Measurements from ENCODE around the gene CCDC112. TPM values are rescaled to one million over a fixed set of nuclear protein-coding genes. Genes with fewer than 3 reads are reported as not detected.

The CCDC112 gene
- total RNA-seq, 2 experiments from 2014 or later: 3.1 to 3.9 TPM

DNA sequence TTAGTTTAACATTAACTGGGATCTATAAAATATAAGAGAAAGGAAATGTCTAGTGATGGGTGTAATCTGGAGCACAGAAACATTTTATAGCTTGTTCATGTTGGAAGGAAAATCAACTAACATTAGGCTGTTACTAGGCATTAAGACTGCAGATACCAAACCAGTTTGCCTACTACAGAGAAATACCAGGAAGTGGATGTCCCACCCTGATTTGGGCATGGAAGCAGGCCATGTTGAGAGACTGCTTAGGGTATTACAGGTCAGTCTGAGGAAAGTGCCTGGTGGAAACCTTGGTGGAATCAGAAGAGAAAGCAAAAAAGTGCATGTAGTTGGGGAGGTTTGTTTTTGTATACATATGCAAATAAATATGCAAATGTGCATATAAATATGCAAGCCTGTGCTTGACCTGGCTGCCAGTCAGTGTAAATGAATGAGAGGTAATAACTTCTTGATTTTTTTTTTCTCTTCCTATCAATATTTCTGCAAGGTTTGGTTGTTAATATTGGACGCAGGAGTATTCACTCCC lies 9.6 kb upstream of the CCDC112 start:
- ChIA-PET CTCF (no interaction called here), POLR2A (interaction anchor here (2.4 kb wide), 1 partner anchor 10 kb away, joined by 8 read pairs; the partner anchor contains the start of gene CCDC112)
- no peak for ATAC-seq (ENCODE audit: poor library complexity)
- Mint-ChIP-seq H3K9me3 (no peaks in the 10 kb centered on the region), H3K27ac (no peak overlapping the region), H3K4me3 (no peak overlapping the region), H3K36me3 (ENCODE audit: low read depth) (no peaks in the 10 kb centered on the region), H3K4me1 (ENCODE audit: low read depth) (no peaks in the 10 kb centered on the region), H3K27me3 (peaks cover 54% of the 10 kb centered on the region)
- H3K27ac ChIP-seq (ENCODE audit: low read depth in 1 of 2, low read length in 2 of 2): no peak overlapping the region
- H3K4me1 ChIP-seq (ENCODE audit: insufficient read depth, low read length): no peaks in the 10 kb centered on the region
- H3K27me3 ChIP-seq (ENCODE audit: control insufficient read depth in 1 of 2, insufficient read depth in 2 of 2, low read length in 2 of 2): peaks cover 4 to 18% of the 10 kb centered on the region in 2 experiments
- DNase-seq: no peak
- TF ChIP-seq, protein P1, sequence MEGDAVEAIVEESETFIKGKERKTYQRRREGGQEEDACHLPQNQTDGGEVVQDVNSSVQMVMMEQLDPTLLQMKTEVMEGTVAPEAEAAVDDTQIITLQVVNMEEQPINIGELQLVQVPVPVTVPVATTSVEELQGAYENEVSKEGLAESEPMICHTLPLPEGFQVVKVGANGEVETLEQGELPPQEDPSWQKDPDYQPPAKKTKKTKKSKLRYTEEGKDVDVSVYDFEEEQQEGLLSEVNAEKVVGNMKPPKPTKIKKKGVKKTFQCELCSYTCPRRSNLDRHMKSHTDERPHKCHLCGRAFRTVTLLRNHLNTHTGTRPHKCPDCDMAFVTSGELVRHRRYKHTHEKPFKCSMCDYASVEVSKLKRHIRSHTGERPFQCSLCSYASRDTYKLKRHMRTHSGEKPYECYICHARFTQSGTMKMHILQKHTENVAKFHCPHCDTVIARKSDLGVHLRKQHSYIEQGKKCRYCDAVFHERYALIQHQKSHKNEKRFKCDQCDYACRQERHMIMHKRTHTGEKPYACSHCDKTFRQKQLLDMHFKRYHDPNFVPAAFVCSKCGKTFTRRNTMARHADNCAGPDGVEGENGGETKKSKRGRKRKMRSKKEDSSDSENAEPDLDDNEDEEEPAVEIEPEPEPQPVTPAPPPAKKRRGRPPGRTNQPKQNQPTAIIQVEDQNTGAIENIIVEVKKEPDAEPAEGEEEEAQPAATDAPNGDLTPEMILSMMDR (IDR thresholded peaks at IDR 0.05): no peak
- intact Hi-C loops (cut with DNase I, micrococcal nuclease): loop anchor here in 1 of 2 experiments (5.0 kb wide), 1 partner anchor 531 kb away; no protein-coding TSS in a partner anchor
- no peak overlapping the region for H3K4me3 ChIP-seq (ENCODE audit: low read length)
- H3K9me3 ChIP-seq (ENCODE audit: control insufficient read depth in 1 of 2, insufficient read depth in 1 of 2, low read length in 2 of 2): no peaks in the 10 kb centered on the region
- no peaks in the 10 kb centered on the region for H3K36me3 ChIP-seq (ENCODE audit: insufficient read depth, low read length)

DNA sequence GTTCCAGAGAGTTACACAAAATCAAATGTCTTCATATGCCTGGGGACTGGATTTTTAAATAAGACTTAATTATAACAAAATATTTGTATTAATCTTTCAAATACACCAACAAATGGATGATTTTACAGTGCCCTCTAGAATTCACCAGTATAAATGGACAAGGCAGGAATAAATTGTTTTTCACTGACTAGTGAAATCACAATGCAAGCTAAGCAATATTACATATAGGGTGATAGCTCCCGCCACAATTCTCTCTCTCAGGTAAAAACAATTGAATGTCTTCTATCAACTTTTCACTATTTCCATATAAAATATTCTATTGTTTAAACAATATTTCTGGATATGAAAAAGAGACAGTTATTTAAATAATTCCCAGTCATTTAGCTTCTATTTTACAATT lies 8.0 kb upstream of the CCDC112 start:
- ChIA-PET CTCF (interaction anchor here (1.0 kb wide), 1 partner anchor 270 kb away, joined by 3 read pairs; no protein-coding TSS in a partner anchor), POLR2A (interaction anchor here (0.9 to 2.4 kb wide), 2 partner anchors 8 to 240 kb away, joined by 4 to 8 read pairs; partner anchors contain the start of genes CCDC112 and FEM1C)
- ATAC-seq (ENCODE audit: poor library complexity) (no peak), DNase-seq (no peak)
- Mint-ChIP-seq H3K36me3 (ENCODE audit: low read depth) (no peaks in the 10 kb centered on the region), H3K27me3 (peaks cover 41% of the 10 kb centered on the region), H3K4me1 (ENCODE audit: low read depth) (no peaks in the 10 kb centered on the region), H3K4me3 (no peak overlapping the region), H3K9me3 (no peaks in the 10 kb centered on the region), H3K27ac (no peak overlapping the region)
- intact Hi-C loops (cut with DNase I, micrococcal nuclease): no loop called here
- Histone ChIP-seq H3K27me3 (ENCODE audit: control insufficient read depth in 1 of 2, insufficient read depth in 2 of 2, low read length in 2 of 2) (peaks cover 4 to 8% of the 10 kb centered on the region in 2 experiments), H3K4me3 (ENCODE audit: low read length) (no peak overlapping the region), H3K36me3 (ENCODE audit: insufficient read depth, low read length) (no peaks in the 10 kb centered on the region), H3K9me3 (ENCODE audit: control insufficient read depth in 1 of 2, insufficient read depth in 1 of 2, low read length in 2 of 2) (no peaks in the 10 kb centered on the region), H3K4me1 (ENCODE audit: insufficient read depth, low read length) (no peaks in the 10 kb centered on the region), H3K27ac (ENCODE audit: low read depth in 1 of 2, low read length in 2 of 2) (no peak overlapping the region)
- TF ChIP-seq, protein P1 (IDR thresholded peaks at IDR 0.05): no peak

DNA sequence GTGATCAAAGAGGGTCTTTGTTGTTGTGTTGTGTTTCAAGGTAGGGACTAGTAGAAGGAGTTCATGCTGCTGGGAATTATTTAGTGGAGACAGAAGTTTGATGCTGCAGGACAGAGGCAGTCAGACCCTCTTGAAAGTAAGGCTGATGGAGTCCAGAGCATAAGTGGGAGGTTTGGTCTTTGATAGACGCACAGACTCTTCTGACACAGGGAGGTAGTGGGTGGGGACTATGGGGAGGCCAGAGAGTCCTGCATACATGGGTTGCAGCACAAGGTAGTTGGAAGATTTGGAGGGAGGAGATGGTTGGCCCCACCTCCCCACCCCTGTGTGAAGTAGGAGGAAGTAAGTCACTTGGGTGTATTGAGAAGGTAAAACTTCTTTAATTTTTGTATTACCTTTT lies 2.4 kb upstream of the CCDC112 start:
- Mint-ChIP-seq H3K27ac (no peak overlapping the region), H3K9me3 (no peaks in the 10 kb centered on the region), H3K4me1 (ENCODE audit: low read depth) (peaks cover 11% of the 10 kb centered on the region), H3K36me3 (ENCODE audit: low read depth) (no peaks in the 10 kb centered on the region), H3K4me3 (no peak overlapping the region), H3K27me3 (peaks cover 10% of the 10 kb centered on the region)
- Histone ChIP-seq H3K27me3 (ENCODE audit: control insufficient read depth in 1 of 2, insufficient read depth in 2 of 2, low read length in 2 of 2) (peaks cover 0 to 3% of the 10 kb centered on the region in 2 experiments), H3K4me1 (ENCODE audit: insufficient read depth, low read length) (peaks cover 12% of the 10 kb centered on the region), H3K4me3 (ENCODE audit: low read length) (no peak overlapping the region), H3K27ac (ENCODE audit: low read depth in 1 of 2, low read length in 2 of 2) (no peak overlapping the region), H3K9me3 (ENCODE audit: control insufficient read depth in 1 of 2, insufficient read depth in 1 of 2, low read length in 2 of 2) (no peaks in the 10 kb centered on the region), H3K36me3 (ENCODE audit: insufficient read depth, low read length) (no peaks in the 10 kb centered on the region)
- ChIA-PET CTCF (no interaction called here), POLR2A (interaction anchor here (4.6 kb wide), 1 partner anchor 36 kb away, joined by 31 read pairs; the partner anchor contains the start of gene PGGT1B)
- TF ChIP-seq, protein P1 (IDR thresholded peaks at IDR 0.05): no peak
- no peak for ATAC-seq (ENCODE audit: poor library complexity)
- peak in 1 of 14 experiments; percentile 20 for DNase-seq
- intact Hi-C loops (cut with DNase I, micrococcal nuclease): loop anchor here in 1 of 2 experiments (5.0 kb wide), 3 partner anchors 132 to 783 kb away; partner anchors contain the start of genes AP3S1, ATG12 and TRIM36

Data from CD4-positive, alpha-beta T cell (primary cell).